GM08714 (cell line): ENCODE data around the gene FERMT3.
A peak's percentile ranks its signal among the peaks of the same experiment; 100 is the strongest.

Experiments used
- H3K4me3 ChIP-seq: fragments of 200-500 bp; sonication (Bioruptor generic); 2 replicates; pipeline ENCODE4 v1.5.1; 2014; ENCODE audit warnings: mild to moderate bottlenecking, low read length, inconsistent platforms
- ZNF274 ChIP-seq: IDR thresholded peaks from 2 replicates; pipeline ENCODE4 v1.6.1; 2012; ENCODE audit warnings: mild to moderate bottlenecking, low read depth, low read length

The FERMT3 gene

GRCh38 chr11:64204080-64204440, 2.5 kb upstream of the FERMT3 start:
- no peak overlapping the region for H3K4me3 ChIP-seq
- TF ChIP-seq ZNF274 = no peak

GRCh38 chr11:64204464-64204989, 2.0 kb upstream of the FERMT3 start:
- no peak overlapping the region for H3K4me3 ChIP-seq
- TF ChIP-seq ZNF274 = no peak

GRCh38 chr11:64207256-64208085, 950 bp downstream of the FERMT3 start:
- TF ChIP-seq ZNF274 = no peak
- H3K4me3 ChIP-seq = peak overlapping the region; percentile 76

- peak overlapping the region; percentile 76; the same call in 1 of the 2 replicates for H3K4me3 ChIP-seq
- TF ChIP-seq ZNF274 = no peak
Measured at GRCh38 chr11:64208086-64208795, 1.7 kb downstream of the FERMT3 start.

GRCh38 chr11:64208796-64209562, 2.5 kb downstream of the FERMT3 start:
- H3K4me3 ChIP-seq = no peak overlapping the region; the same call in 1 of the 2 replicates
- no peak for TF ChIP-seq ZNF274

- TF ChIP-seq ZNF274 = no peak
- no peak overlapping the region for H3K4me3 ChIP-seq
Measured at GRCh38 chr11:64209563-64209843, 3.0 kb downstream of the FERMT3 start.

- TF ChIP-seq ZNF274 = no peak
Measured at GRCh38 chr11:64210301-64211020, 3.9 kb downstream of the FERMT3 start.

GRCh38 chr11:64211181-64211872, 4.8 kb downstream of the FERMT3 start:
- H3K4me3 ChIP-seq = no peak overlapping the region
- no peak for TF ChIP-seq ZNF274

More at GRCh38 chr11:64210301-64211020, 3.9 kb downstream of the FERMT3 start:
- H3K4me3 ChIP-seq = no peak overlapping the region

- no peak overlapping the region for H3K4me3 ChIP-seq
- TF ChIP-seq ZNF274 = no peak
Measured at GRCh38 chr11:64216879-64217278, 10.4 kb downstream of the FERMT3 start.

- no peak for TF ChIP-seq ZNF274
Measured at GRCh38 chr11:64218628-64219353, 12.3 kb downstream of the FERMT3 start.

GRCh38 chr11:64219354-64219684, 12.8 kb downstream of the FERMT3 start:
- TF ChIP-seq ZNF274 = no peak
- no peak overlapping the region for H3K4me3 ChIP-seq

More at GRCh38 chr11:64218628-64219353, 12.3 kb downstream of the FERMT3 start:
- H3K4me3 ChIP-seq = no peak overlapping the region

- H3K4me3 ChIP-seq = no peak overlapping the region
Measured at GRCh38 chr11:64219755-64220154, 13.2 kb downstream of the FERMT3 start.

GRCh38 chr11:64220271-64220670, 13.8 kb downstream of the FERMT3 start:
- no peak for TF ChIP-seq ZNF274
- no peak overlapping the region for H3K4me3 ChIP-seq

More at GRCh38 chr11:64219755-64220154, 13.2 kb downstream of the FERMT3 start:
- no peak for TF ChIP-seq ZNF274

- H3K4me3 ChIP-seq = no peak overlapping the region
- TF ChIP-seq ZNF274 = no peak
Measured at GRCh38 chr11:64220798-64221197, 14.3 kb downstream of the FERMT3 start.
